GM18909 (cell line): ENCODE results near the gene OR2A7.
"Not testable (repeated sequence)": the region's sequence is repeated elsewhere in the genome, so short reads cannot be mapped to it uniquely, and the experiment has no call there.

ENCODE experiments used
- ATAC-seq: cut with Tn5 transposase; IDR thresholded peaks from one replicate; pipeline ENCODE4 v1.9.1; 2021; ENCODE audit warnings: mild to moderate bottlenecking; ENCODE audit not compliant: unreplicated experiment, poor library complexity

The OR2A7 gene

DNA sequence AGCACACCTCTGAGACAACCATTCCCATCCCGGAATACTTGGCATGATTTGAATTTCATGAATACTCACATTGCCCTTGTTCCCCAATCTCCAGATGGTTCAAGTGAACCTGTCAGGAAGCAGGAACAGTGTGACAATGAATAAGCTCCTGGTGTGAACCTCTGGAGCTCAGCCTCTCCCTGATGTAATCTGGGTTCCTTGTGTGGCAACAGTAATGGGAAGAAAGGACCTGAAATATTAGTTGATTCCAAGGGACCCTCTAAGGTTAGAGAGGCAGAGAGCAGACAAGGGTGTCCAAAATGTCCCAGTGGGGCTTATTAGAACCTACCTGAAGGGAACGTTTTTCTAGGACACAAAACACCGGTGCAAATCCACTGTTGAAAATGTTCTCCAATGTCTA, 8.5 kb downstream of the OR2A7 start:
- no peak for ATAC-seq

DNA sequence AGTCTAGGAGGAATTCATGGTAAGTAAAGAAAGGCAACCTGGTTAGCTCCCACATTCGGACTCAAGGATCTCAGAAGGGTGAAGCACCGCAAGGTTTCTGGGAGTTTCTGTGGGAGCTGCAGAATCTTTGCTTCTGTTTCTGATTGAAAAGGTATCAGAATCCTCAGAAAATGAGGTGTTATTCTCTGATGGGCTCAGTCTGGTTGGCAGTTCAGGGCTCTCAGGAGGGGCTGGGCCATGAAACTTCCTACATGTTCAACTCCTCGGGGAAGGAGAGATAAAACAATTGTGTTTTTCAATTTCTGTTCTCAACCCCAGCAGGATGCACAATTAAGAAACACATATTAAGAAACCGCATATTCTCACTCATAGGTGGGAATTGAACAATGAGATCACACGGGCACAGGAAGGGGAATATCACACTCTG, 9.1 kb downstream of the OR2A7 start:
- ATAC-seq, result no peak

DNA sequence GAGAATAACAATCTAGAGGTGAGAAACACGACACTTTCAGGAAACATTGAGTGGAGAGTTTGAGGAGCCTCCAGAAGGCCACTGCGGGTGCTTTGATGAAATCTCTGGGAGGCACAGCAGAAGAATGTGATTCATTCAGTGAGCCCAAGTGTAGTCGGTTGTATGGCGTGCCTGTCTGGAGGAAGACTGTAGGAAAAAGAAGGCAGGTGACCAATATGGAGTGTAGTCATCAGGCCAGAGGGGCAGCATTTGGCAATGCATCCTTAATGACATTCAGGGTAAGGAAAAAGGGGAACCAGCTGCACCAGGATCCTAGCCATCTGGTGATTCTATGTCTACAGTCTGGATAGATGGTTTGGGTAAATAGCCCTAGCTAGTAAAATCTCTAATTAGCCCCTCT, 12.3 kb downstream of the OR2A7 start:
- not testable (repeated sequence) for ATAC-seq

DNA sequence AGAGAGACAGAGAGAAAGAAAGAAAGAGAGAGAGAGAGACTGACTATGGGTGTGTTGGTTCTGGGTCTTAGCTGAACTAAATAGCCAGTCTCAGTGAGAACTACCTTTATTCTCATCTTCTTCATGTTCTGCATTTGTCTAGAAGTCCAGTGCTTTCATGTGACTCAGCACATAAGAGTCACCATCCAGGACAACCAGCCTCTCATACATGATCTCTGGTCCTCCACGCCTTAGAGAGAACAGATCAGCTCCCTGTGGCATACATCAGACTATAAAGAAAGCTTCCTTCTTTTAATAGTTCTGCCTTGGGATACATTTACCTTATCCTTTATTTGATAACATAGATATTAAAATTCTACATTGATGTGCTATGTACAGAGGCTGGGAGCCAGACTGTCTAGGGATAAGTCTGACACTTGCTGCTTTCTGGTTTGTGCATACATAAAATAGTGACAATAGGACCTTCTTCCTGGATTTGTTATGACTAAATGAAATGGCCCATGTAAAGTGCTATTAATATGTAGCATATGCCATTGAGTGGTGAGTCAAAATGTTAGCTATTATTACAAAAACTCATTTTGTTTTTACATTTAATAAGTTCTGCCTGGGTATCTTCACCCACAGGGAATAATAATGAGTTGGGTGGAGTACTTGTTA, 16.8 kb downstream of the OR2A7 start:
- ATAC-seq, result not testable (repeated sequence)

DNA sequence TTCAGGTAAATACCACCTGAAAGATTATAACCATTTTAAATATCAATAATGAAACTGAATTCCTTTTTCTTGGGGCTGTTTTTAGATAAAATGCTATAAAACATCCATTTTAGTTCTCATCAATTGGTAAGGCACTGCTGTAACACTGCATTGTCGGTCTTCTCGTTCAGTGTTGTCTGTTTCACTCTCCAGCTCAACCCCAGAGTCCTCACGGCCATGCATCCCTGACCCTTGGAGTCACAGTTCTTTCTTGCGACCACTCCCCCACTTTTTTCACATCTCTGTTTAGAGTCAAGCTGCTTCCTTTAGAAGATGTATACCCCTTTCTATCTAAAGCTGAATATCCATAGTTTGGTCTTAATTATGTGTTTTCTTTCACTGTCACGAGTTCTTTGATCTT, 17.6 kb downstream of the OR2A7 start:
- ATAC-seq, result not testable (repeated sequence)

DNA sequence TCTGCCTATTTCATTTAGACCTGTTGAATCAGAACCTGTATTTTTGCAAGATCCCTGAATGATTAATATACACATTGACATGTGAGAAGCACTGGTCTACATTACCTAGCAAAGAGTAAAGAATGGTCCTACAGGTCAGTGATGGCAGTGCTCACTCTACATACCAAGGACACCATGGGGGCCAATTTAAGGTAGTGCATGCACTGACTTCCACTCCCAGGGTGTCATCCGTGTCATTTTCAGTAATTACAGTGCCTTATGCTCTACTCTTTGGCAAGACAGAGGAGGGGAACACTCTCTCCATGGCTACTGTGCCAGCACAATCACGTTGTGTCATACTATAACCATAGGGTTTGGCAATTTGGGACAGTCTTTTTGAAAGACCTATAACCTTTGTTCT, 19.2 kb downstream of the OR2A7 start:
- not testable (repeated sequence) for ATAC-seq

DNA sequence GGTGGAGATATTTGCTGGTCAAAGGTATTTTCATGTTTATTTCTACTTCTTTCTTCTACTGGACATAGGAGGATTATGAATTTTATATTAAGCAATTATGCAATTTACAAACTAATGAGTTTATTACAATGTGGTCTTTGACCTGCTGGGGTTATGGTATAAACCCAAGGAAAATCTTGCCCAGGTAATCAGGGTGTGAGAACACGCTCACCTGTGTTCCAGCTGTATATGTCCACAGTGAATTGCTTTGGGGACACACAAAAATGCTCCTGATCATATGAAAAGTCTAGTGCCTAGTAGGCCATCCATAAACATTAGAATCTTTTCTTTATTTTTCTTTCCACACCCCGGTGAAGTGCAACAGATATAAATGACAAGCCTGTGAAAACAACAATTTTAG, 25.2 kb downstream of the OR2A7 start, which contains the start of gene OR2A42:
Gene OR2A42 (minus strand): TSS at position 241 of the 400 bp plus-strand sequence. CDS start 6,762 bp downstream, outside the sequence.
- ATAC-seq, result not testable (repeated sequence)

DNA sequence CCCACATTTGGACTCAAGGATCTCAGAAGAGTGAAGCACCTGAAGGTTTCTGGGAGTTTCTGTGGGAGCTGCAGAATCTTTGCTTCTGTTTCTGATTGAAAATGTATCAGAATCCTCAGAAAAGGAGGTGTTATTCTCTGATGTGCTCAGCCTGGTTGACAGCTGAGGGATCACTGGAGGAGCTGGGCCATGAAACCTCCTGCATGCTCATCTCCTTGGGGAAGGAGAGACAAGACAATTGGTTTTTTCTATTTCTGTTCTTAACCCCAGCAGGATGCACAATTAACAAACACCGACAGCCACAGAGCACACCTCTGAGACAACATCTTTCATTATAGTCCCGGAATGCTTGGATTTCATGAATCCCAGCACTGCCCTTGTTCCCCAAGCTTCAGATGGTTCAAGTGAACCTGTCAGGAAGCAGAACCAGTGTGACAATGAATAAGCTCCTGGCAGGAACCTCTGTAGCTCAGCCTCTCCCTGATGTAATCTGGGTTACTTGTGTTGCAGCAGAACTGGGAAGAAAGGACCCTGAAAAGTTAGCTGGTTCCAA, 26.0 kb downstream of the OR2A7 start:
- ATAC-seq, result not testable (repeated sequence)

DNA sequence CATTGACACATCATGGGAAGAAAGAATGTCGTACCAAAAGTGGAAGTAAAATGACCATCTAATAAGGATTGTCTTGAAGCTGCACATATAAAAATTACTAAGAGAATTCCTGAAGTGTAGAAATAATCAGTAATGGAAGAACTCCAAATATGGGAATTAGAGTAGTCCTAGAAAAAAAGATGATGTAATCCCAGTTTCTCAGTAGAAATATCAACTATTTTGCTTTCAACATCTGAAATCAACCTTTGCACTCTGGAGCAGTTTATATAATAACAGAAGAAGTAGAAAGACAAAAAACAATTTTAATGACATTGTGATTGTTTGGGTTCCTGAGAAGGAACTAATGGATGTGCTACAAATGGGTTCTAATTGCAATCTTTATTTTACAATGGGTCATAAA, 31.6 kb downstream of the OR2A7 start:
- not testable (repeated sequence) for ATAC-seq

DNA sequence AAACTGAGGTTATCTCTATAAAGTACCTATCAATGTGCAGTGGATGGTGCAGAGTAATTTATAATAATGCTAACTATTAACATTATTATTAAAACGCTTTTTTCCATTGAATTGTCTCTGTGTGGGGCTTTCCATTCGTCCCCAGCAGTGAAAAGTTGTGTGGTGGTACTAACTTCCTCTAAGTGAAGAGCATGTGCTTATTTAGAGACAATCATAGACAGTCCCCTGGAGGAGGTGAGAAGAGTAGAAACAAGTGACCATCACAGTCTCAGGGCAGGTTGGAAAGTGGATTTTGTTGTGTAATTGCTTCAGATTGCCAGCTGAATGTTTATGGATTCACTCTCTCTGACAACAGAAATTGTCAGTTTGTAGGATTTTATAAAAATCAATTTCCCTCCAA, 33.6 kb downstream of the OR2A7 start:
- not testable (repeated sequence) for ATAC-seq

DNA sequence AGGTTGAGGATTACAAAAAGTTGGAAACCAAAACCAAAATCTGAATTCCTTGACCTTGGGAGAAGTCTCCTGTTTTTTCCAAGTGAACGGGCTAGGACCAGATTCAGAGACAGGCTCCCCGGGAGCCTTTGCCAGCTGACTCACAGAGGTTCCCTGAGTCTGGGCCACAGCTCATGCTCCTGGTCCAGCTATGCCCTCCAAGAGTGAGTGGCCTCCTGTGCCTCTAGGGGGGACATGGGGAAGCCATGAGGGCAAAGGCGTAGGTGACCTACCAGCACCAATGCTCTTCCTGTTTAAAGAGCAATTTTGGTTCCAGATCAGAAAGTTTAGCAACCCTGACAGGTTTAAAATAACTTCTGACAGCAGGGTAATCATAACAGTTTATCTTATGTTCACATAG, 35.8 kb downstream of the OR2A7 start:
- ATAC-seq, result not testable (repeated sequence)

DNA sequence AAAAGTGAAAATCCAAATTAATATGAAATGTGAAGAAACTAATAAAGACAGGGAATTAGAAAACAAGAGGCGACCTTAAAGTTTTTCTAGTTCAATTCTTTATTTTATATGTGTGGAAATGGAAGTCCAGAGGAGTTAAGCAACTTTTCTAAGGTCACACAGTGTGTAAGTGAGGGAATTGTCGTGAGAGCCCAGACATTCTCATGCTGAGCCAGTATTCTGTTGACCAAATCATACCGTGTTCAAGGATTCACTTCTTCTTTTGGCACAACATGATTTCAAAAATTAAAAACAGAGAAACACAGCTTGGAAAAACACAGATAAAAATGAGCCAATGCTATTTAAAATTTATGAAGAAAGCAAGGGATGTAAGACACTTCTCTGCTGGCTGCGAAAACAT, 37.7 kb downstream of the OR2A7 start:
- not testable (repeated sequence) for ATAC-seq

DNA sequence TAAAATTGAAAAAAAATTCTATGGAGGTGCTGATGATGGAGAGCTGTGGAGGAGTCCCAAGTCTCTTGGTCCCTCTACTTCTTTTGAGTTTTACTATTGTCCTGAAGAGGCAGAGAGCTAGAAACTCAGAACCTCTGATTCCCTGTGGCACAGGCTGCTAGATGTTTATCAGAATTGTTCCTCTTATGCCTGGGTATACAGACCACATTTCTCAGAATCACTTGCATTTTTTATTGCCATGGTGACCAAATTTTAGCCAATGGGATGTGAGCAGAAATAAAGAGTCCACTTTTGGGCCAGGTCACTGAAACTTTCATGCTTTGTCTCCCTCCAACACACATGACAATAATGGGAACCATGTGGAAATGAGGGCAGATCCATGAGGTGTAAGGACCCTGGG, 40.9 kb downstream of the OR2A7 start:
- ATAC-seq, result not testable (repeated sequence)

DNA sequence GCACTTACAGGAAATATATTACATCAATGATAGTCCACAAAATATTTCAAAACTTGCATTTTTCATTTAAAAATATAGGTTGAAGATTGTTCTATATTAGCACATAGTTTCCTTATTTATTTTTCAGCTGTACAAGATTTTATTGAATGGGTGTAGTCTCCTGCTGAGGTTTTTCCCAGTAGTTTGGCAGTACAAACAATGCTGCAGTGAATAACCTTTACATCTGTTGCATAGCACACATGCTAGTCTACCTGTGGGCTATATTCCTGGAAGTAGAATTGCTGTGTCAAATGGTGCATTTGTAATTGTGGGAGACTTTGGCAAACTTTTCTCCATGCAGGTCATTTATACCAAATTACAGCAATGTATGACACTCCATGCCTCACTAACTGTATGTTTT, 44.1 kb downstream of the OR2A7 start:
- ATAC-seq, result not testable (repeated sequence)

DNA sequence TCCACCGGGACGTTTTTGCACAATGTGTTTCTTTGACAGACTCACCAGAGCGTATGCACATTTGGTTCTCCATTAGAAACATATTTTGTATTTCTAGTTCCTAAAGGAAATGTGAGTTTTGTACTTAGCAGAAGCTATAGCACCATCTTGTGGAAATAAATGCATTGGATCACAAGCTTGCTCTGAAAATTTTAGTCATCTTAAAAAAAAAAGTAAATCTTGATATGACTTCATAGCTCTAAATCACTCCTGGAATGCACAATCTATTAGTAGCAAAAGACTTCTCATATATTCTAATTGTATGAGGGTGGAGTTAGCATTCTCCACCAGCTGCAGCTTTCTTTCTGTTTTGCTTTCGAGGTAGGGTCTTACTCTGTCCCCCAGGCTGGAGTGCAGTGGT, 45.4 kb downstream of the OR2A7 start:
- ATAC-seq, result peak; percentile 40

DNA sequence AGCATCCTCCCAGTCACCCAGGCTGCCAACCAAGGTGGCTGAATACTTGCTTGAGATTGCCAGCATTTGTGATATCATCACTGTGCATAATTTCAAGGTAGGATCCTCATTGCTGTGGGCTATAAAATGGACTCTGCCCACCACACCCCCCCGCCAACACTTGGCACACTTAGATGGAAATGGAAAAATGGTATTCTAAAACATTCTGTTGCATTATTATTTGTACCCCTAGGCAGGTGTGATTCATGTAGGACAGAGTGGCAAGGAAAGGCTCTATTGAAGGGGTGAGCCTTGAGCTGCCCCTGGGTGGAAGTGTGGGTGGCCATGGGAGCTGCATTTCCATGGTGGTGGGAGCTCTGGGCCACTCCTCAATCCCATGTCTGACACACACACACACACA, 46.0 kb downstream of the OR2A7 start:
- not testable (repeated sequence) for ATAC-seq

DNA sequence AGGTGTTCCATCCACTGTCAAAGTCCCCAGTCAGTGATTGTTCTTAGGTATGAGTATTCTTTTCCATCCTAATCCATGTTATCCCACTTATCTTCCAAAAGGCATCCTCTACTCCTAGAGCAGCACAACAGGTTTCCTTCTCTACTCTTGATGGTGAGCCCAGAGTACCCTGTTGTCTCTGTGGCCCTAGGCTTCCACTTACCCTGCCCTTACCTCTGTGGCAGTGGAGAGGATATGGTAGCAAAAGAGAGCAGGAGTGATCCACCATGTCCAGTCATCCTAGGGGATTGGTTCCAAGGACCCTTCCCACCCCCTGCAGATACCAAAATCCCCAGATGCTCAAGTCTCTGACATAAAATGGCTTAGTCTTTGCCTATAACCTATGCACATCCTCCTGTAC, 47.4 kb downstream of the OR2A7 start:
- ATAC-seq, result not testable (repeated sequence)
